GM18517 (cell line): ENCODE results near the gene MRPL38.
"Not testable (repeated sequence)": the region's sequence is repeated elsewhere in the genome, so short reads cannot be mapped to it uniquely, and the experiment has no call there.

Source experiments
- ATAC-seq: cut with Tn5 transposase; IDR thresholded peaks from one replicate; pipeline ENCODE4 v1.9.1; 2021; ENCODE audit warnings: mild to moderate bottlenecking, moderate library complexity; ENCODE audit not compliant: unreplicated experiment

The MRPL38 gene

GRCh38 chr17:75855310-75856061 is 49.2 kb downstream of the MRPL38 start, which contains the start of gene WBP2:
TSS of gene WBP2 (minus strand) at chr17:75855335. CDS start at chr17:75855297, 38 bp downstream.
- peak; percentile 92 for ATAC-seq

- ATAC-seq: no peak
These were observed 49.8 kb downstream of the MRPL38 start for GRCh38 chr17:75854881-75855309.

- ATAC-seq: no peak
These were observed 50.5 kb downstream of the MRPL38 start for GRCh38 chr17:75854101-75854748.

GRCh38 chr17:75853433-75853832 is 51.3 kb downstream of the MRPL38 start:
- ATAC-seq: no peak

- ATAC-seq: not testable (repeated sequence)
These were observed 53.0 kb downstream of the MRPL38 start for GRCh38 chr17:75851693-75851991.

GRCh38 chr17:75850928-75851692 is 53.6 kb downstream of the MRPL38 start:
- ATAC-seq: no peak

- no peak for ATAC-seq
These were observed 55.0 kb downstream of the MRPL38 start for GRCh38 chr17:75849724-75850123.

- no peak for ATAC-seq
These were observed 55.4 kb downstream of the MRPL38 start for GRCh38 chr17:75849279-75849646.
